Stimulated activated naive CD8-positive, alpha-beta T cell treated with anti-CD3 and anti-CD28 coated beads, Interleukin-15, amount 100 ng/mL, for 72 hours (primary cell): ENCODE data around the gene UBTF.

Experiments
- ATAC-seq: fragments of 150-1000 bp; cut with Tn5 transposase; 2 replicates; pipeline ENCODE4 v1.10.0; 2021; ENCODE audit warnings: mild to moderate bottlenecking, moderate library complexity
- DNase-seq, 2 donors: peaks; one replicate each; pipeline ENCODE4 v3.0.0; 2021 to 2022
- H3K27ac Mint-ChIP-seq, 2 donors: one replicate each; pipeline ENCODE4 v1.8.0; 2022; ENCODE audit warnings: mild to moderate bottlenecking in 2 of 2, mixed read lengths in 2 of 2, moderate library complexity in 2 of 2
- H3K27me3 Mint-ChIP-seq: one replicate; pipeline ENCODE4 v1.8.0; 2022; ENCODE audit warnings: mixed read lengths
- H3K4me1 Mint-ChIP-seq: one replicate; pipeline ENCODE4 v1.8.0; 2022; ENCODE audit warnings: mild to moderate bottlenecking, mixed read lengths
- H3K4me3 Mint-ChIP-seq, 2 donors: one replicate each; pipeline ENCODE4 v1.8.0; 2022; ENCODE audit warnings: mild to moderate bottlenecking in 2 of 2, mixed read lengths in 2 of 2, moderate library complexity in 1 of 2
- H3K9me3 Mint-ChIP-seq, 2 donors: one replicate each; pipeline ENCODE4 v1.8.0; 2022; ENCODE audit warnings: mixed read lengths in 2 of 2

Gene UBTF, protein sequence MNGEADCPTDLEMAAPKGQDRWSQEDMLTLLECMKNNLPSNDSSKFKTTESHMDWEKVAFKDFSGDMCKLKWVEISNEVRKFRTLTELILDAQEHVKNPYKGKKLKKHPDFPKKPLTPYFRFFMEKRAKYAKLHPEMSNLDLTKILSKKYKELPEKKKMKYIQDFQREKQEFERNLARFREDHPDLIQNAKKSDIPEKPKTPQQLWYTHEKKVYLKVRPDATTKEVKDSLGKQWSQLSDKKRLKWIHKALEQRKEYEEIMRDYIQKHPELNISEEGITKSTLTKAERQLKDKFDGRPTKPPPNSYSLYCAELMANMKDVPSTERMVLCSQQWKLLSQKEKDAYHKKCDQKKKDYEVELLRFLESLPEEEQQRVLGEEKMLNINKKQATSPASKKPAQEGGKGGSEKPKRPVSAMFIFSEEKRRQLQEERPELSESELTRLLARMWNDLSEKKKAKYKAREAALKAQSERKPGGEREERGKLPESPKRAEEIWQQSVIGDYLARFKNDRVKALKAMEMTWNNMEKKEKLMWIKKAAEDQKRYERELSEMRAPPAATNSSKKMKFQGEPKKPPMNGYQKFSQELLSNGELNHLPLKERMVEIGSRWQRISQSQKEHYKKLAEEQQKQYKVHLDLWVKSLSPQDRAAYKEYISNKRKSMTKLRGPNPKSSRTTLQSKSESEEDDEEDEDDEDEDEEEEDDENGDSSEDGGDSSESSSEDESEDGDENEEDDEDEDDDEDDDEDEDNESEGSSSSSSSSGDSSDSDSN

DNA sequence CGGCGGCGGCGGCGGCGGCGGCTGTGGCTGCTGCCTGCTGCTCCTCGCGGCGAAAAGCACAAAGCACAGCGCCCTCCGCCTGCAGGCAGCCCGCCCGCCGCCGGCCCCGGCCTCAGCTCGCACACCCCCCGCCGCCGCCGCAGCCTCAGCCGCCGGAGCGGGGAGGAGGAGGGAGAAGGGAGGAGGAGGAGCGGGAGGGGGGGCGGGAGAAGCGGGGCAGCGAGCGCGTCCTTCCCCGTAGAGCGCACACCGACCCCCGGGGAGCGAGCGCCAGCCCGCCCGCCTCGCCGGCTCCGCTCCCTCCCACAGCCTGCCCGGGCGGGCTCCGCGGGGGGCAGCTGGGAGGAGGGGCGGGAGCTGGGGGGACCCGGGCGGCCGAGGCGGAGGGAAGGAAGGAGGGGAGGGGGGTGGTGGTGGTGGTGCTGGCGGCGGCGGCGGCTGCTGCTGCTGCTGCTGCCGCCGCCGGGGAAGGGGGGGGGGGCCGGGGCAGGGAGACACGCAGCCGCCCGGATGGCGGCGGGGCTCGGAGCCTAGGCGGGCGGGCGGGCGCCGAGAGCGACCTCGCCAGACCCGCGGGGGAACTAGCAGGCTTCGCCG, at the start of gene UBTF:
Gene UBTF, minus strand, starts transcription at position 60 of the 597 bp plus-strand sequence. CDS start 1,446 bp downstream, outside the sequence.
- ATAC-seq: peak; percentile 25

DNA sequence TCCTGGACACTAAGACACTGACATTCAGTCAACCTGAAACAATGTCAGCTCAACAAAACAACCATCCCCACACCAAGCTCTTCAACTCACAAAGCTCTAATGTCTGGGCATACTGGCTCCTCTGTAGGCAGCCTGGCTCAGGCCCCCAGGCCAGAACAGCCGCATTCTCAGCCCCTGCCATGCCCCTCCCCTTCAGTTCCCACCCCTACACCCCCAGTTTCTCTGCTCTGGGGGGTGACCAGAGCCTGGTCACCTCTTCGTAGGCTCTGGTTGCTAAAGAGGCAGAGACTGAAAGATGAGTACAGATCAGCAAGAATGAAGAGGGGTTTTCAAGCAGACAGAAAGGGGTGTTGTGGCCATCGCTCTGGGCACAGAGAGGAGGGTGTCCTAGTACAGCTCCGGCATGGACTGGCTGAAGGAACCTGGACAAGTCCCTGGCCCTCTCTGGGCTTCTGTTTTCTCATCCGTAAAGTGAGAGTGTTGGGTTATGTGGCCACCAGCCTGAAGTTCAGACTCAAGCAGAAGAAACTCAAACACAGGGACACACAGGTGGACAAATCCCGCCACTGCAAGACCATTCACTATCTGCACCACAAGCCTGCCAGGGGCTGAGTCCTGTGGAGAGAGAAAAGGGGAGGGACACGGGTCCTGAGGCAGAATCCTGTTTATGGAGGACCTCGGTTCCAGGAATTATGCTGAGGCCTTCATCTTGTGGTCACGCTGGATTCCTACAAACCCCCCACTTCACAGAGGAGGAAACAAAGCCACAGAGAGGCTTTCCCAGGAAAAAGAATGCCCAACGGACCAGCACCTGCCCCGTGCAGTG, 49.4 kb upstream of the UBTF start:
- H3K9me3 Mint-ChIP-seq: no peaks in the 10 kb centered on the region
- H3K27me3 Mint-ChIP-seq: peaks cover 13% of the 10 kb centered on the region
- H3K27ac Mint-ChIP-seq: no peak overlapping the region
- no peak for DNase-seq
- ATAC-seq: no peak
- no peak overlapping the region for H3K4me3 Mint-ChIP-seq
- no peaks in the 10 kb centered on the region for H3K4me1 Mint-ChIP-seq

More for the DNA sequence above, at the start of gene UBTF:
- no peaks in the 10 kb centered on the region for H3K27me3 Mint-ChIP-seq
- DNase-seq: peak; percentile 73 to 79
- H3K4me1 Mint-ChIP-seq: peaks cover 39% of the 10 kb centered on the region
- peak within 1 kb of the TSS; percentile 94 to 98 for H3K4me3 Mint-ChIP-seq
- H3K27ac Mint-ChIP-seq: peak within 1 kb of the TSS; percentile 98 to 99
- no peaks in the 10 kb centered on the region for H3K9me3 Mint-ChIP-seq

DNA sequence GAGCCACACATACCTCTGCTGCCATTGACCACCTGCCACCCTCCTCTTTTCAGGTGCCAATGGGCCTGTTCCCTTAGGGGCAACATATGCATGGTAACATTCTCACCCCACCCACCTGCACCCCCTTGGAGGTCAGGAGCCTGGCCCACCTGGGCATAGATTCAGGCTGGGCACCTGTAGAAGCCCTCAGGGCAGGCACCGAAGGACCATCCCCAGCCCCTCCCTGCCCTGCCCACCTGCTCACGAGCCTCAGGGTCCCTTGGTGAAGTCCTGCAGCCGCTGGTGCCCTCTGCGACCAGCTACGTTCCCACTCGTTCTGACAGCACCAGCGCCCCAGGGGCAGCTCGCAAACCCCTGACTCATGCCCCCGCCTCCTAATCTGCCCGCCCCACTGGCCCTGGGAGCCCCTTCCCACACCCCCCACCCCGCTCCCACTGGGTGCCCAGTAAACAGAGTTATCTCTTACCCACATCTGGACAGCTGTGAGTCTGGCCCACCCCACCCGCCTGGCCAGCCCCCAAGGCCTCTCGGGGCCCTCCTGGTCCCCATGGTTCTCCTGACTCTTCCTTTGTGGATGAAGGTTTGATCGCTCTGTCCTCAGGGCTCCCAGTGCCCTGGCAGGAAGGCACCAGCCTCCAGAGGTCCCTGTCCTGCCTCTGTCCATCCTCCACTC, 48.5 kb upstream of the UBTF start, which contains the start of gene SLC4A1:
Gene SLC4A1, minus strand, starts transcription at position 318 of the 673 bp plus-strand sequence. CDS start 5,269 bp downstream, outside the sequence.
- no peak within 1 kb of the TSS for H3K4me3 Mint-ChIP-seq
- peaks cover 13% of the 10 kb centered on the region for H3K27me3 Mint-ChIP-seq

DNA sequence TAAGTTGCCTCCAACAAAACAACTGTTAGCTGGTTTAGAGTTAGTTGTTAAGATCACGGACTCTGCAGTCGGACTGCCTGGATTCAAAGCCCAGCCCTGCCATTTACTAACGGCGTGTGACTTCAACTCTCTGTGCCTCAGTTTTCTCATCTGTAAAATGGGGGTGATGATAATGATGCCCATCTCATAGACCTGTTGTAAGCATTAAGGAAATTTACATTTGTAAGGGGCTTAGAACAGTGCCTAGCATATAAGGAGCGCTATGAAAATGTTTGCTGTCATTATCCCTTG, 47.6 kb upstream of the UBTF start:
- no peak overlapping the region for H3K4me3 Mint-ChIP-seq
- H3K27ac Mint-ChIP-seq: no peak overlapping the region
- H3K4me1 Mint-ChIP-seq: no peaks in the 10 kb centered on the region
- ATAC-seq (no peak), DNase-seq (no peak)
- peaks cover 4% of the 10 kb centered on the region for H3K27me3 Mint-ChIP-seq
- no peaks in the 10 kb centered on the region for H3K9me3 Mint-ChIP-seq

More for the DNA sequence above, 48.5 kb upstream of the UBTF start, which contains the start of gene SLC4A1:
- Mint-ChIP-seq H3K27ac (no peak within 1 kb of the TSS), H3K4me1 (no peaks in the 10 kb centered on the region), H3K9me3 (no peaks in the 10 kb centered on the region)
- ATAC-seq (peak; percentile 20), DNase-seq (no peak)

GRCh38 chr17:44266402-44267164, 47.1 kb upstream of the UBTF start:
- no peaks in the 10 kb centered on the region for H3K9me3 Mint-ChIP-seq
- H3K27ac Mint-ChIP-seq: peak overlapping the region in 1 of 2 donors; percentile 8
- H3K4me1 Mint-ChIP-seq: no peaks in the 10 kb centered on the region
- H3K4me3 Mint-ChIP-seq: no peak overlapping the region
- ATAC-seq (no peak), DNase-seq (no peak)
- no peaks in the 10 kb centered on the region for H3K27me3 Mint-ChIP-seq

DNA sequence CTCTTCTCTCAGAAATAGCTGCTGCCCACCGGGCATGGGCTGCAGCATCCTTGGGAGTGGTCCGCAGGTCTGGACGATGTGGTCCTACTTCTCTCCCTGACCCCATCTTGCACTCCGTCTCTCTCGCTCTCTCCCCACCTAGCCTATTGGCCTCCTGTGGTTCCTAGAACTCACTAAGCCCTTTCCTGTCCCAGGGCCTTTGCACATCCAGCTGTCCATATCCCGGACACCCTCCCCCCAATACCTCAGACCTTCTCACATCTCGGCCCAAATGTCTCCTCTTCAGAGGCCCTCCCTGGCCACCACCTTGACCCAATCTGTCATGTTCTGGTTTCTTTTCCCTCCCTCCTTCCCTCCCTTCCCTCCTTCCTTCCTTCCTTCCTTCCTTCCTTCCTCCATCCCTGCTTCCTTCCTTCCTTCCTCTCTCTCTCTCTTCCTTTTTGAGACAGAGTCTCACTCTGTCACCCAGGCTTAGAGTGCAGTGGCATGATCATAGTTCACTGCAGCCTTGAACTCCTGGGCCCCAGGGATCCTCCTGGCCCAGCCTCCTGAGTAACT, 43.9 kb upstream of the UBTF start:
- no peaks in the 10 kb centered on the region for H3K27me3 Mint-ChIP-seq
- no peak for DNase-seq
- H3K4me3 Mint-ChIP-seq: no peak overlapping the region
- no peaks in the 10 kb centered on the region for H3K4me1 Mint-ChIP-seq
- no peak for ATAC-seq
- H3K27ac Mint-ChIP-seq: no peak overlapping the region
- no peaks in the 10 kb centered on the region for H3K9me3 Mint-ChIP-seq

DNA sequence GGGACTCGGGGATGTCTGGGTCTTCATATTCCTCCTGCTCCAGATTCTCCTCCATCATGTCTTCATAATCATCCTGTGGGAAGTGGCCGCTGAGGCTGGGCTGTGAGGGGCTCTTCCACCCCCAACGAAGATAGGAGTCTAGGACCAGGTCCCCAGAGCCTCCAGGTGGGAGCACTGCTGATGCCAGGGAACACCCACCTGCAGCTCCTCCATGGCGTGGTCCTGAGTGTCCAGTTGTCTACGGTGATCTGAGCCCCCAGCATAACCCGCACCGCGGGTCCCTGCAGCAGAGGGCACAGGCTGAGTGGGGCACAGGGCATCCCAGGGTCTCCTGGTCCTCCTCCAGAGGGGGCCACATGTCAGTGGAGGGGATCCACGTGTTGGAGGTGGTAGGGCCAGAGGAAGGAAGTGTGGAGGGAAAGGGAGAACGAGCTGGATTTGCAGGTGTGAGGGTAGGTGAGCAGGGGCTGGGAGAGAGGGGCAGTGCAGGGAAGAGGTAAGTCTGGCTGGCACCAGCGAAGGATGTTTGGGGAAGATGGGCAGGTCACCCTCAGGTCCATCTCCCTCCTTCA, 43.3 kb upstream of the UBTF start:
- no peaks in the 10 kb centered on the region for H3K9me3 Mint-ChIP-seq
- no peak overlapping the region for H3K27ac Mint-ChIP-seq
- H3K4me1 Mint-ChIP-seq: no peaks in the 10 kb centered on the region
- H3K4me3 Mint-ChIP-seq: no peak overlapping the region
- ATAC-seq (no peak), DNase-seq (no peak)
- H3K27me3 Mint-ChIP-seq: no peaks in the 10 kb centered on the region

GRCh38 chr17:44260296-44260695, 40.8 kb upstream of the UBTF start:
- Mint-ChIP-seq H3K27ac (no peak overlapping the region), H3K4me1 (no peaks in the 10 kb centered on the region), H3K27me3 (no peaks in the 10 kb centered on the region), H3K9me3 (no peaks in the 10 kb centered on the region), H3K4me3 (no peak overlapping the region)
- no peak for DNase-seq
- ATAC-seq: no peak

DNA sequence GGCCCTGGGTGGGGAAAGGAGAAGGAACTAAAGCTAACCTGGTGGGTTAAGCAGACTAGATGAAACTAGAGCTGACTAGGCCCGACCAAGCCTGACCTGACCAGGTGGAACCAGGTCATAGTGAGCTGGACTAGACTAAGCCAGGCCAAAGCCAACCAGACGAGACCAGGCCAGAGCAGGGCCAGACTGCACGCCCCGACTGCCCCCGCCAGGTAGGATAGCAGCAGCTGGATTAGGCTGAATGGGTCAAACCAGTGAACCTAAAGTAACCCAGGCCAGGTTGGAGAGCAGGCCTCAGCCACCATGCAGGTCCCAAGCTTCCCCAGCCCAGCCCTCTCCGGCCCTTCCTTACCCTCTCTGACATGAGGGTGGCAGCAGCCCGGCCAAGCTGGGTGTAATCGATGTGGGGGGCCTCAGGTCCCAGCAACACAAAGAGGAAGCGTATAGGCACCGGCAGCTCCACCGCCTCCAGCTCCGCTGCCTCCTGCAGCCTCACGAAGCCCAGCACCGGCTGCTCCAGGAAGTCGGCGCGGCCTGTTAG, 39.4 kb upstream of the UBTF start:
- ATAC-seq (no peak), DNase-seq (no peak)
- Mint-ChIP-seq H3K27ac (no peak overlapping the region), H3K27me3 (no peaks in the 10 kb centered on the region), H3K4me1 (no peaks in the 10 kb centered on the region), H3K4me3 (no peak overlapping the region), H3K9me3 (no peaks in the 10 kb centered on the region)

DNA sequence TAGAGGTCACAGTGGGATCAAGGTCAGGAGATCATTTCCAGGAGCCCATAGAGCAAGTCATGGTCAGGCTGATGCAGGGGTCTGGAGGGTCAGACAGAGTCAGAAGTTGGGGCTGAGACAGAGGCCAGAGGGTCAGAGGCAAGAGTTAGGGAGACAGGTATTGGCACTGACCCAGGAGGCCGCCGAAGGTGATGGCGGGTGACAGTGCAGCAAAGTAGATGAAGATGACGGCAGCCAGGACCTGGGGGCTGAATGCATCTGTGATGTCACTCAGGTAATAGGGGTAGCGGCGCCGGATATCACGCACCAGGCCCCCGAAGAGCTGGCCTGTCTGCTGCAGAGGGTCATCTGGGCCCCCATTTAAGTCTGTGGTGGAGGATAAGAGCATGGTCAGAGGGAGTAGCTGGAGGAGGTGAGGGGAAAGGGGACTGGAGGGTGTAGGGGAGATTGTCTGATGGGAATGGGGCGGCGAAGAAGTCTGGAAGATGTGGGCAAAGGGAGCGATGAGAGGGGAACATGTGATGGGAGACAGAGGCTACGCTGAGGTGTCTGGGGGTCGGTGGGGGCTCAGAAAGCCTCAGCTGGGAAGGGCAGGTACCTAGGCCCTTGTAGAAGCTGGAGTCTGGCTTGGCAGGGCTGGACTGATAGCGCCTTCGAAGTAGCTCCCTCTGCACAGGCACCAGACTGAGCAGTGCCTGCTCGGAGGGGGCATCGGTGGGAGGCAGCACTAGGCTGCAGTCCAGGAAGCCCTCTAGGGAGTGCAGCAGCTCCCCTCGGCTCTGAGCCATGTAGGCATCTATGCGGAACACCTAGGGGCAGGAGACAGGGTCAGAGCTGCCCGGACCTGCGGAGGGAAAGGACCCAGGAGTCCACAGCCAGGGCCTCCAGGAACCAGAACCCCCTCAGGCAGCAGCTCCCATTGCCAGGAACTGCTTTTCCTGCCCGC, 38.6 kb upstream of the UBTF start:
- Mint-ChIP-seq H3K27me3 (no peaks in the 10 kb centered on the region), H3K4me1 (no peaks in the 10 kb centered on the region), H3K4me3 (no peak overlapping the region), H3K9me3 (no peaks in the 10 kb centered on the region), H3K27ac (peak overlapping the region; percentile 15 to 19)
- ATAC-seq (peak; percentile 6), DNase-seq (no peak)

DNA sequence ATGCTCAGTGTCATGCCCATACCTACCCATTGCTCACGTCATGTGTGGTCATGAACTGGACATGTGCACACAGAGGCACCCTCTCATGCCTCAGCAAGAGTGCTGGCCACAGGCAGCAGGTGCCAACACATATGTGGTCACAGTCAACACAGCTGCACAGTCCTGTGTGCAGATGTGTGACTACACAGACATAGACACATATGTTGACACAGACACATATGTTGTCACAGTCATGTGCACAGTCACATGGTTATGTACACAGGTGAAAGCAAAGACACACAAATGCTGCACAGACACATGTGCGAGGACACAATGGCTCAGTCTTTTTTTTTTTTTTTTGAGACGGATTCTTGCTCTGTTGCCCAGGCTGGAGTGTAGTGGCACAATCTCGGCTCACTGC, 37.2 kb upstream of the UBTF start:
- Mint-ChIP-seq H3K9me3 (no peaks in the 10 kb centered on the region), H3K27ac (peak overlapping the region in 1 of 2 donors; percentile 81), H3K27me3 (no peaks in the 10 kb centered on the region), H3K4me1 (no peaks in the 10 kb centered on the region), H3K4me3 (no peak overlapping the region)
- no peak for ATAC-seq
- DNase-seq: no peak

GRCh38 chr17:44255915-44256314, 36.4 kb upstream of the UBTF start:
- DNase-seq (no peak), ATAC-seq (no peak)
- no peaks in the 10 kb centered on the region for H3K27me3 Mint-ChIP-seq
- H3K27ac Mint-ChIP-seq: no peak overlapping the region
- no peak overlapping the region for H3K4me3 Mint-ChIP-seq
- no peaks in the 10 kb centered on the region for H3K9me3 Mint-ChIP-seq
- H3K4me1 Mint-ChIP-seq: no peaks in the 10 kb centered on the region
